Astrocyte of the cerebellum (primary cell): ENCODE measurements around the gene PNLIPRP2.

Experiments
- DNase-seq: peaks from one replicate; pipeline ENCODE4 v3.0.0-alpha.2; 2011; ENCODE audit warnings: low read depth
- H3K4me3 ChIP-seq: 2 replicates; pipeline ENCODE4 v1.5.1; 2011; ENCODE audit warnings: mild to moderate bottlenecking, low read depth, low read length, moderate library complexity
- in situ Hi-C: cut with HindIII; loops from 2 replicates; pipeline ENCODE4 v1.10.0; 2017; ENCODE audit warnings: low sequenced_read_pairs
- TF ChIP-seq, protein P1 (sequence below): IDR thresholded peaks from 2 replicates; pipeline ENCODE4 v1.5.1; 2012; ENCODE audit warnings: low read length, low read depth, moderate library complexity, mild to moderate bottlenecking; ENCODE audit errors: missing control alignments

Gene PNLIPRP2

DNA sequence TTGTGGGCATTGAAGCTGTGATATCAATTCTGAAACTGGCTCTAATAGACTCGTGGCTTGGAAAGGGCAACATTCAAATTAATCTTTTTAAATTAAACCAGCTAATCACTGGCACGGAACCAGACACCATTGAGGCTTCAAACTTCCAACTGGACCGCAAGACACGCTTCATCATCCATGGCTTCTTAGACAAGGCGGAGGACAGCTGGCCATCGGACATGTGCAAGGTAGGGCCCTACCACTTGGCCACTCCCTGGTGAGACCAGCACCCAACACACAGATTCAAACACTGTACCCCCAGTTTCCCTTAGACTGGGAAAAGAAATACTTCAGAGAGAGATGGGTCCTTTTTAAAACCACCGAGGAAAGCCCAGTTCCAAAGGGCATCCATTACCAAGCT, 5.1 kb downstream of the PNLIPRP2 start:
- TF ChIP-seq, protein P1, sequence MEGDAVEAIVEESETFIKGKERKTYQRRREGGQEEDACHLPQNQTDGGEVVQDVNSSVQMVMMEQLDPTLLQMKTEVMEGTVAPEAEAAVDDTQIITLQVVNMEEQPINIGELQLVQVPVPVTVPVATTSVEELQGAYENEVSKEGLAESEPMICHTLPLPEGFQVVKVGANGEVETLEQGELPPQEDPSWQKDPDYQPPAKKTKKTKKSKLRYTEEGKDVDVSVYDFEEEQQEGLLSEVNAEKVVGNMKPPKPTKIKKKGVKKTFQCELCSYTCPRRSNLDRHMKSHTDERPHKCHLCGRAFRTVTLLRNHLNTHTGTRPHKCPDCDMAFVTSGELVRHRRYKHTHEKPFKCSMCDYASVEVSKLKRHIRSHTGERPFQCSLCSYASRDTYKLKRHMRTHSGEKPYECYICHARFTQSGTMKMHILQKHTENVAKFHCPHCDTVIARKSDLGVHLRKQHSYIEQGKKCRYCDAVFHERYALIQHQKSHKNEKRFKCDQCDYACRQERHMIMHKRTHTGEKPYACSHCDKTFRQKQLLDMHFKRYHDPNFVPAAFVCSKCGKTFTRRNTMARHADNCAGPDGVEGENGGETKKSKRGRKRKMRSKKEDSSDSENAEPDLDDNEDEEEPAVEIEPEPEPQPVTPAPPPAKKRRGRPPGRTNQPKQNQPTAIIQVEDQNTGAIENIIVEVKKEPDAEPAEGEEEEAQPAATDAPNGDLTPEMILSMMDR, result no peak
- in situ Hi-C loops, result no loop called here
- DNase-seq, result no peak
- H3K4me3 ChIP-seq, result no peak overlapping the region

DNA sequence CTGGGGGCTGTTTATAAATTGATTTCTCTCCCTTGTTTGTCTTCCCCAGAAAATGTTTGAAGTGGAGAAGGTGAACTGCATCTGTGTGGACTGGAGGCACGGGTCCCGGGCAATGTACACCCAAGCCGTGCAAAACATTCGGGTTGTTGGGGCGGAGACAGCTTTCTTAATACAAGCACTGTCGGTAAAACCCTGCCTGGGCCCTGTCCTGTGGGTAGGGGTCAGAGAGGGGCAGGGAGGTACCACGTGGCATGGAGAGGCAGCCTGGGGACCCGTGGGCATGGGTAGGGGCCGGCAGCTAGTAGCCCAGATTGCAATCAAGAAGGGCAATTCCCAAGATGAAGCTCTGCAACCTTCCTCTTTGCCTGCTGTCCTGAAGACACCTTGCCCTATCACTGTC, 6.1 kb downstream of the PNLIPRP2 start:
- H3K4me3 ChIP-seq, result no peak overlapping the region
- TF ChIP-seq, protein P1, result no peak
- no peak for DNase-seq
- in situ Hi-C loops, result no loop called here

DNA sequence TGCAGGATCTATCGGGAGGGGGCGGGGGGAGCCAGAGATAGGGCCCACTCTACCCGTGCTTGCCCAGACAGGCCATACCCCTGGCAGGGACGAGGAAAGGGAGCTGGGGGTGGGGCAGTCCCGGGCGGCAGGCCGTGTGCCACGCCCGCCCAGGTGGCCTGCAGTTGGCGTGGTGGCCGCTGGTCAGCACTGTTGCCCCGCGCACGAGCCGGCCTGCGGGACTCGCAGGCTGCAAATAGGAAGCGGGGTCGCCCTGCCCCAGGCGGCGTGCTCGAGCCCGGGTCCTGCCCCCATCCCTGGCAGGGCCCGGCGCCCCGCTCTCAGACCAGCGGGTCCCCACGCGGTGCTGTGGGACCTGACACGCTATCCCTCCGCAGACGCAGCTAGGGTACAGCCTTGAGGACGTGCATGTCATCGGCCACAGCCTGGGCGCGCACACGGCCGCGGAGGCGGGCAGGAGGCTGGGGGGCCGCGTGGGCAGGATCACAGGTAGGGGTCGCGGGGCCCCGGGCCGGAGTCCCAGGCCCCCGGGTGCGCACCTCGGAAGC, 6.7 kb downstream of the PNLIPRP2 start:
- TF ChIP-seq, protein P1, result peak; percentile 19
- in situ Hi-C loops, result no loop called here
- no peak for DNase-seq
- H3K4me3 ChIP-seq, result no peak overlapping the region

DNA sequence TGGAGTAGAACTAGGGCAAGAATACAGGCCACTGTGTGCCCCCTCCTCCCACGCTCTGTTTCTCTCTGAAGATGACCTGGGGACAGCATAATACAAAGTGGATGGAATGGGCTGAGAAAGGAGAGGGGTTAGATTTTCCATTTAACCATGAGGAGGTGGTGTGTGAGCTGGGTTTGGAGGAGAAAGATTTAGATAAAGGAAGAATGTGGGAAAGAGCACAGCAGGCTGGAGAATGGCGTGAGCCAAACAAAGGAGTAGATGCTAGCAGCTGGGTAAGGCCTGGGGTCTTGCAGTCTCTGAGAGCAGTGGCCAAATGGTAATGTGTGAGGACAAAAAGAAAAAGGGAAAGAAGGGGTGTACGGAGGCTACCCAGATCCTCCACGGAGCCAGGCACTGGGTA, 8.6 kb downstream of the PNLIPRP2 start:
- TF ChIP-seq, protein P1, result no peak
- no peak for DNase-seq
- in situ Hi-C loops, result no loop called here
- H3K4me3 ChIP-seq, result no peak overlapping the region

DNA sequence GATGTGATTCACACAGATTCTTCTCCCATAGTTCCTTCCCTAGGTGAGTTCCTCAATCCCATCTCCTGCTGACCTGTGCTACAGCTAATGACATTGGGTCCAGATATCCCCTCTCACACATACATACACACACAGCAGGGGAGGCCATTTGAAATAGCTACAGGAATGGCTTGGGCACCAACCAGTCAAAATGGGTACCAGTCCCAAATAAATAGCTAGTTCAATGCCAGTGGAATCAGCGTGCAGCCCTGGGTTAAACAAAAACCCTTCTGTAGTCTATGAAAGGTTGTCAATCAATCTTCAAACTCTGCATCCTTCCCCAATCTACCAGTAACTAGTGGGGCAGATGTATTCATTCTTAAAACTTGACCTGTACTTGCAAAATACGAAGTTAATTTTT, 9.3 kb downstream of the PNLIPRP2 start:
- no peak for DNase-seq
- in situ Hi-C loops, result no loop called here
- TF ChIP-seq, protein P1, result no peak
- H3K4me3 ChIP-seq, result no peak overlapping the region

DNA sequence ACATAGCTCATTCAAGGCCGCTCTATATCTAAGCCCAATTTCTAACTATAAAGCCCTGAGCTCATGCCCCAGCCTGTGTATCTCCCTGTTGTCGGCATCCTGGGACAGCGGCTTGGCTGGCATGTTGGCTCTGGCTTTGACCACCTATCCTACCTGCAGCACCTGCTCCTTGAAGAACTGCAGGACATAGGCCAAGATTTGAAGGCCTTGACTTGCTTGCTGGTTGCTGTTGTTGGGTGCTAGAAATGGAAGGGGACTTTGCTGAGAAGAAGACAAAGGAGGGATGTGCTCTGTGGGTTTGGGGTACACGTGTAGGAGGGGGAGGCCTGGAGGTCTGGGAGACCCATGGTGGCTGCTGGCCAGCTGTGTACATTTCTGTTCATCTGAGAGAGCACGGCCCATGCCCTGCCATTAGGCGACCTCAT, 11.1 kb downstream of the PNLIPRP2 start:
- DNase-seq, result no peak
- H3K4me3 ChIP-seq, result no peak overlapping the region
- in situ Hi-C loops, result no loop called here
- TF ChIP-seq, protein P1, result no peak
